Ishikawa (cell line): ENCODE results near the gene HAUS2.

Source experiments
- CEBPB ChIP-seq: IDR thresholded peaks from 2 replicates; pipeline ENCODE4 v1.6.1; 2012
- CREB1 ChIP-seq: IDR thresholded peaks from 2 replicates; pipeline ENCODE4 v1.6.1; 2012; ENCODE audit warnings: low read depth
- EGR1 ChIP-seq: IDR thresholded peaks from 2 replicates; pipeline ENCODE4 v1.6.1; 2012
- EP300 ChIP-seq: IDR thresholded peaks from 2 replicates; pipeline ENCODE4 v1.6.1; 2012; ENCODE audit warnings: borderline replicate concordance
- FOXM1 ChIP-seq: IDR thresholded peaks from 2 replicates; pipeline ENCODE4 v1.6.1; 2012; ENCODE audit warnings: low read depth, borderline replicate concordance
- NFIC ChIP-seq: IDR thresholded peaks from 2 replicates; pipeline ENCODE4 v1.6.1; 2012
- RAD21 ChIP-seq: IDR thresholded peaks from 2 replicates; pipeline ENCODE4 v1.6.1; 2012; ENCODE audit warnings: low read depth
- REST ChIP-seq: IDR thresholded peaks from 2 replicates; pipeline ENCODE4 v1.6.1; 2012; ENCODE audit warnings: low read depth, mild to moderate bottlenecking
- TAF1 ChIP-seq: IDR thresholded peaks from 2 replicates; pipeline ENCODE4 v1.6.1; 2012; ENCODE audit warnings: low read depth, mild to moderate bottlenecking
- TCF12 ChIP-seq: IDR thresholded peaks from 2 replicates; pipeline ENCODE4 v1.6.1; 2012; ENCODE audit warnings: low read depth
- TEAD4 ChIP-seq: IDR thresholded peaks from 2 replicates; pipeline ENCODE4 v1.6.1; 2012
- YY1 ChIP-seq: IDR thresholded peaks from 2 replicates; pipeline ENCODE4 v1.6.1; 2012; ENCODE audit warnings: low read depth
- ZBTB7A ChIP-seq: IDR thresholded peaks from 2 replicates; pipeline ENCODE4 v1.6.1; 2012; ENCODE audit warnings: low read depth
- TF ChIP-seq, protein P1 (sequence below): IDR thresholded peaks from 2 replicates; pipeline ENCODE4 v1.6.1; 2012
- TF ChIP-seq, protein P2 (sequence below): IDR thresholded peaks from 2 replicates; pipeline ENCODE4 v1.6.1; 2012

Gene HAUS2

DNA sequence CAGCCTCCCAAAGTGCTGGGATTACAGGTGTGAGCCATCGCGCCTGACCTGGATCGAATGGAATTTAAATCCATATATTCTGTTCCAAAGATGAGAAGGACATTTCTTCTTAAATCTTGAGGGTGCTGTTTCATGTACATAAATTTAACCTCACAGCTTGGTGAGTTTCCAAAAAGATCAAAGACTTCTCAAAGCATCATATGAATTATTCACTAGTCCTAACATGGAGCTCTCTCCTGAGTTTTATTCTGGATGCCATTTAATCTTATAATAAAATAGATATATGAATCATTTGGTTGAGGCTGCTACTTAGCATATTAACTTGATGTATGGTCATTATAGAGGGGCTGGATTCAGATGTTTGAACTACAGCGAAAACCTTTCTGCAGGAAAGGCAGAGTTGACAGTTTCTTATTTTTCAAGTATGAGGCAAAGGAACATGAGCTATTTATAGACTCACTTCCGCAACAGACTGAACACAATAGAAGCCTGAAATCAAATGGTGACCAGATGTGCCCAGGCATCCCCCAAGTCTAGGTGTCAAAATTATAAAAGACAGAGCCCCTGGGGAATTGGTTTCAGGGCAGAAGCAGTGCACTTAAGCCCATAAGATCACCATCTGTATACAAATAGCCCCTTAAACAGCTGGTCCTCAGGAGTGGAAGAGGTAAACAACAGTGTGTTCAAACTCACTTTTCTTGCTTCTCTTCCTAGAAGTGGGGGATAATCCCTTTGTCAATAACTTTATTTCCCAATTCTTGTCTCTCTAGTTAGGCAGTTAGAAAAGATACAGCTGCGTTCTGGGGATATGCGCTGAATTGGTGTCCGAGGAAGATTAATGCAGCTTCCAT lies 56.5 kb downstream of the HAUS2 start:
- TF ChIP-seq TEAD4 (no peak), FOXM1 (no peak), YY1 (no peak), TCF12 (no peak), TAF1 (no peak), EP300 (no peak), REST (no peak), EGR1 (no peak), CEBPB (no peak), NFIC (no peak)
- TF ChIP-seq, protein P1, sequence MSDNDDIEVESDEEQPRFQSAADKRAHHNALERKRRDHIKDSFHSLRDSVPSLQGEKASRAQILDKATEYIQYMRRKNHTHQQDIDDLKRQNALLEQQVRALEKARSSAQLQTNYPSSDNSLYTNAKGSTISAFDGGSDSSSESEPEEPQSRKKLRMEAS, result no peak
- TF ChIP-seq, protein P2, sequence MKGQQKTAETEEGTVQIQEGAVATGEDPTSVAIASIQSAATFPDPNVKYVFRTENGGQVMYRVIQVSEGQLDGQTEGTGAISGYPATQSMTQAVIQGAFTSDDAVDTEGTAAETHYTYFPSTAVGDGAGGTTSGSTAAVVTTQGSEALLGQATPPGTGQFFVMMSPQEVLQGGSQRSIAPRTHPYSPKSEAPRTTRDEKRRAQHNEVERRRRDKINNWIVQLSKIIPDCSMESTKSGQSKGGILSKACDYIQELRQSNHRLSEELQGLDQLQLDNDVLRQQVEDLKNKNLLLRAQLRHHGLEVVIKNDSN, result no peak

DNA sequence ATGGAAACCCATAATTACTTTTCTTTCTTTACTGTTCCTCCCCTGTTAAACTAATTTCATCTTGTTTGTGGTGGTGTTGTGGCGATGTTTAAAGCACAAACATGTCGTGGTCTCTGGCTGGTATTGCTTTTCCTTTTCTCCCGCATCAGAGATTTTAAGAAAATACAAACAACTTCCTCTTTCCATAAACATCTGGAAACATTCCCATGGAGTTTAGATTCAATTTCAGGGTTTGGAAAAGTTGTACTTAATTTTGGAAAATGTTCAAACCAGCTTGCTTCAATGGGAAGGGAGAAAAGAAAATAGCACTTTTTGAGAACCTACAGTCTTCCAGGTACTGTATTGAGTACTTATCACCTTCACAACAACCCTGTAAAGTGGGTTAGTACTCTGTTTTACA lies 57.2 kb downstream of the HAUS2 start:
- TF ChIP-seq TEAD4, result no peak
- no peak for TF ChIP-seq RAD21
- no peak for TF ChIP-seq EGR1
- TF ChIP-seq, protein P2, result no peak
- TF ChIP-seq CREB1, result no peak
- no peak for TF ChIP-seq TCF12
- no peak for TF ChIP-seq NFIC
- TF ChIP-seq YY1, result no peak
- no peak for TF ChIP-seq ZBTB7A
- no peak for TF ChIP-seq EP300
- TF ChIP-seq TAF1, result no peak
- TF ChIP-seq FOXM1, result no peak
- TF ChIP-seq REST, result no peak
- no peak for TF ChIP-seq CEBPB
- TF ChIP-seq, protein P1, result no peak

DNA sequence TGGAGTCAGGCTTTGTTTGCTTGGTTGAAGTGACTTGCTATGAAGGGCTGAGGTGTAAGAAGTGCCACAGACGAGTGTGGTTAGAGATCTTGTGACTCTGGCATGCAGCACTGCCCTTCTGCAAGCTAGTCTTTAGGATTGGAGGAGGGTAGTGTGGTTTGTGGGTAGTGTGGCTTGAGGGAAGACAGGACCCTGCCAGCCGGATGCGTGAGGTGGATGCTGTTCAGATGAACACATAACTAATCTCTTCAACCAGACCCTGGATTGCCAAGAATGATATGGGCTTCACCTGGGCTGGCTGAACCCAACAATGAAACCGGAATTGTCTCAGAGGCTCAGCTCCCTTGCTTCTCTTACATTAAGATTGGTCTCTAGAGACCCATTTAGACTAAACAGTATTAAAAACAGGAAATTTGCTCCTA lies 59.5 kb downstream of the HAUS2 start:
- no peak for TF ChIP-seq EGR1
- TF ChIP-seq ZBTB7A, result no peak
- no peak for TF ChIP-seq TAF1
- no peak for TF ChIP-seq RAD21
- no peak for TF ChIP-seq REST
- TF ChIP-seq CREB1, result no peak
- TF ChIP-seq, protein P1, result no peak
- TF ChIP-seq YY1, result no peak
- no peak for TF ChIP-seq FOXM1
- no peak for TF ChIP-seq TEAD4
- TF ChIP-seq TCF12, result no peak
- no peak for TF ChIP-seq CEBPB
- TF ChIP-seq, protein P2, result no peak
- no peak for TF ChIP-seq NFIC
- TF ChIP-seq EP300, result no peak
